GM21367 (cell line): ENCODE results near the gene CAMTA1.
"Not testable (repeated sequence)": the region's sequence is repeated elsewhere in the genome, so short reads cannot be mapped to it uniquely, and the experiment has no call there.

ENCODE experiments used
- ATAC-seq: cut with Tn5 transposase; IDR thresholded peaks from one replicate; pipeline ENCODE4 v1.9.1; 2021; ENCODE audit not compliant: unreplicated experiment

The CAMTA1 gene

DNA sequence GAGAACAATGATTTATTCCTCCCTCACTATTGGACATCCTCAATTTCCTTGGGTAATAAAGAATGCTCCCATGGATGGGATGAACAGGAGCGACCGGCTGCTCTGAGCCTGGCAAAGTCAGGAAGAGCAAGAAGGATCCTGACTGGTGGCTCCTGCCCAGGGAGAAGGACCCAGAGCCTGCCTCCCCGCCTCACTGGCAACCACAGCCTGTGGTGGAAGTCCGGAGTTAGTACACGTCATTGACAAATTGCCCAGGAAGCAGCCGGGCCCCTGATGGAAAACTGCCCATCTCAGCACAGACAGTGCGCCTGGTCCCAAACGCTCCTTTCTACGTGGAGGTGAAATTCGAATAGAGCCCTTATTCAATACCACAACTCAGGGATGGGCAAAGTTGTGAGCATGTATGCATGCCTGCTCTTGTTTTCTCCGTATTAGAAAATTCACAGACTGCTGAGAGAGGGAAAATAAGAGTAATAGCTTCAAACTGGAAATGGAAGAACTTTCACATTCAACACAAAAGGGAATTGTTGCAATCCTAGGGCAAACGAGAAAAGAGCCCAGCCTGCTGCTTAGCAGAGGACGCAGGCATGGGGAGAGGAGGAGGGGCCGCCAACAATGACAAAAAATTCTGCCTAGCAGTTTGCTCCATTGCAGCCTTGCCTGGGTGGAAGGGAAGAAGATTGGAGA is 588.8 kb downstream of the CAMTA1 start:
- ATAC-seq: no peak

DNA sequence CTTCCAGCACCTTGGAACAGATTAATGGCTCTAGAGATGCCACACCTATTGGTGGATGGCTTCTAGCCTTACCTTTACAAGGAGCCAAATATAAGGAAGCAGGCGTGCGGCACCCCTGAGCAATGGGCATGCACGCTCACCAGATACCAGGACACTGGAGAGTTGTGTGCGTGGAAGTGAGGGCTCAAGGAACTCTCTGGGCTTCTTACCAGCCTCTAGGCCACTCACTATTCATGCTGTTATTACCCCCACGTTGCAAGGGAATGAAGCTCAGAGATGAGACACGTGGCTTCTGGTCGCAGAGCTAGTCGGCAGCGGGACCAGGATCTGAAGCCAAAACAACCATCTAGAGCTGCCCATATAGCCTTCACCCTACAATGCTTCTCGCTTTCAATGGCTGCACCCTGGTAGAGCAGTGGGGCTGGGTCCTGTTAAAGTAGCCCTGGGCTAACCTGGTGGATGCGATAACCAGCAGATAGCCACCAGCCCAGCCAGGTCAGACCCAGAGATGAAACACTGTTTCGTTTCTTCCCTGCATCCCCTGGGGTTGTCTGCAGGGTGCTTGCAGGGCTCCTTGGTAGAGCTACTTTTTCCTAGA is 589.4 kb downstream of the CAMTA1 start:
- no peak for ATAC-seq

DNA sequence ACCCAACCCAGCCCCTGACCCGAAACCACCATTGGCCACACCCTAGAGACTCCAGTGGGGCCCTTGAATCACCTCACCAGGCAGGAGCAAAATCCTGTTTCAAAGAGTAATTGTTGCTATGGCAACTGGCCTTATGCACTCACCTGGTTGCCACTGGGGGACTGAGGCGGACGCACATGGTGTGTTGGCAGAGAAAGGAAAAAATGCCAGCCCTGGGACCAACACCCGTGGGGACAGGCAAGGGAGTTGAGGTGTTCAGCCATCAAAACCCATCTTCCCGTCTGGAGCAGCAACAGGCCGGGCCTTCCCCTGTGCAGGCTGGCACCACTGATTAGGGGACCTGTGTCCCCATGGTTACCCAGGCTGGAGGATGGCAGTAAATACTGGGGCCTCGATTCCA is 590.1 kb downstream of the CAMTA1 start:
- no peak for ATAC-seq

DNA sequence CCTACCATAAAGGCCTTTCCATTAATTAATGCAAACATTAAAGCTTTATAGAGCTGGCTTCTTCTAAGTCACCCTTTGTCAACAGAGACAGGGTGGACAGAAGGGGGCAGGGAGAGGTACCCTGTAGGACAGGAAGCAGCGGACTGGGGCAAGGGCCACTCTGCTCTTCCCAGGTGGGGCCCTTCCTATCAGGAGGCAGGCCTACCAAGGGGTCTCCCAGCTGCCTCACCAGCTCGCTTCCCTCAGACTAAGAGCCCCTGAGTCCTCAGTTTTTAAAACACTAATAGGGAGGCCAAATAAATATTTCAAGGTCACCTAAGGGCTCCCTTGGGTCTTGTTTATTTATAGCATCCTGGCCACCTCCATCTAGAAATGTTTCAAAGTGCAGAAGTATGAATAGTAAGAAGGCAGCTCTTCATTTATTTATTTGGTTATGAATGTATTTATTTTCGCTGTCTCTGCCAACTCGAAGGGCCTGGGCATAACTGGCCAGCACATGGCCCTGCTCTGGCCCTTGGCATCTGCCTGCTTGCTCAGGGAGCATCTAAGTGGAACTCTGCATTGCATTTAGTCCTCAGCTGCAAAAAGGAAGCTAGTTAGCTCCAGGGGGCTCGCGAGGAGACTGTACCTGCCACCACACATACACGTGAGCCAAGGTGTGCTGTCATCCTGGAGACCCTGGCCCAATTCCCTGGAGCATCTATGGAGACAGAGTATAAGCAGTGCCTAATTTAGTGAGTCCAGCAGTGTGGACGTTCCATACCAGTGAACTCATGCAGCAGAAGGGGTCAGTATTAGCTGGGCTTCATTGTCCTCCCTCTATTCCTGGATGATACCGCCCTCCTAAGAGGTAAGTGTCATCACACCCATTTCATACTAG is 590.8 kb downstream of the CAMTA1 start:
- no peak for ATAC-seq

GRCh38 chr1:7376676-7377075 is 591.4 kb downstream of the CAMTA1 start:
- ATAC-seq: no peak

DNA sequence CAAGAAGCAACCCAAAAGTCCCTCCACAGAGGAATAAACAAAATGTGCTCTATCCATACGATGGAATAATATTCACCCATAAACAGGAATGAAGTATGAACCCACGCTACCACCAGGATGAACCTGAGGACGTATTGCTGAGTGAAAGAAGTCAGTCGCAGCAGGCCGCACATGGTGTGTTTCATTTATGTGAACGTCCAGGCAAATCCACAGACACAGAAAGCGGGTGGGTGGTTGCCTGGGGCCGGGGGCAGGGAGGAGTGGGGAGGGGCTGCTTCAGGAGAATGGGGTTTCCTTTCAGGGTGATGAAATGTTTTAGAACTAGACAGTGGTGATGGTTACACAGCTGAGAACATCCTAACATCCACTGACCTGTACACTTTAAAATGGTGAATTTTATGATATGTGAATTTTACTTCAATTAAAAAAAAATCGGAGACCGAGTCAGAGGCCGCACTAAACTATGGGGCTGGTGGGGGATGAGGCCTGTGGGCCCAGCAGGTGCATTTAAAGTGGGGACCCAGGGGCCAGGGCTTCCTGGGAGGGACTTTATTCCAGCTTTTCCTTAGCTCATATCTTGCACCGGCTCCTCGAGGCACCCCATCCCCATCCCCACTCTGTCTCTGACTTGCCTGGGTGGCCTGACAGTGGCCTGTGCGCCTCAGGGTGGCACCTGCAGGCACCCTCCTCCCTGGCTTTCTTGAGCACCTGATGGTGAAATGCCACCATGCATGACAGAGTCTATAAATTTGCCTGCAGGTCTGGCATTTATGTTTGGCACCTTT is 593.3 kb downstream of the CAMTA1 start:
- ATAC-seq: no peak

GRCh38 chr1:7379441-7379971 is 594.3 kb downstream of the CAMTA1 start:
- no peak for ATAC-seq

DNA sequence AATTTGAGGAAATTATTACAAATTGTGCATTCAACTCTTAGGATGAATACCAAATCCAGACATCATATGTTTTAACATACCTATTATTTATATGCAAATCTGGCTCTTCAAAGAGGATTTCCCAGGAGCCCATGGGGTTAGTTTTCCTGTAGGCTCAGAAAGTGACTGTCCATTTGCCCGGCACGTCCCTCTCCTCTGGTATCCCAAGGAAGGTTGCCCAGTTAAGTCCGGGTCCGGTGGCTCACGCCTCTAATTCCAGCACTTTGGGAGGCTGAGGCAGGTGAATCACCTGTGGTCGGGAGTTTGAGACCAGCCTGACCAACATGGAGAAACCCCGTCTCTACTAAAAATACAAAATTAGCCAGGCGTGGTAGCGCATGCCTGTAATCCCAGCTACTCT is 594.8 kb downstream of the CAMTA1 start:
- ATAC-seq: not testable (repeated sequence)

GRCh38 chr1:7380712-7381111 is 595.5 kb downstream of the CAMTA1 start:
- ATAC-seq: no peak

GRCh38 chr1:7381729-7382128 is 596.5 kb downstream of the CAMTA1 start:
- not testable (repeated sequence) for ATAC-seq

DNA sequence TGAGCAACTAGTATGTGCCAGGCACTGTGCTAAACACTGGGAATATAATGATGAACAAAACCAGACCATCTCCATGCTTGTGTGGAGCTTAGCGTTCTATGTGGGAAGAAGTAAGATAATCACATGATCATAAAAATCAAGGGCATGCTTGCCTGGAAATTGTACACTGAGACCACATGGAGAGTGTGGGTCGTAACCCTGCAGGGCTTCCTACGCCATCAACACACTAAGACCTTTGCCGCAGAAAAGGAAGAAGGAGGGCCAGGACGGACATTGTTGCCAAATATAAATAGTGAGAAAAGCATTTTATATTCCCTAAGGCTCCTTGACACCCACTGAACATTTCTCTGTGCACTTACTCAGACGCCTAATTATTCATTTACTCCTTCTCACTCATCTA is 597.7 kb downstream of the CAMTA1 start:
- ATAC-seq: no peak

DNA sequence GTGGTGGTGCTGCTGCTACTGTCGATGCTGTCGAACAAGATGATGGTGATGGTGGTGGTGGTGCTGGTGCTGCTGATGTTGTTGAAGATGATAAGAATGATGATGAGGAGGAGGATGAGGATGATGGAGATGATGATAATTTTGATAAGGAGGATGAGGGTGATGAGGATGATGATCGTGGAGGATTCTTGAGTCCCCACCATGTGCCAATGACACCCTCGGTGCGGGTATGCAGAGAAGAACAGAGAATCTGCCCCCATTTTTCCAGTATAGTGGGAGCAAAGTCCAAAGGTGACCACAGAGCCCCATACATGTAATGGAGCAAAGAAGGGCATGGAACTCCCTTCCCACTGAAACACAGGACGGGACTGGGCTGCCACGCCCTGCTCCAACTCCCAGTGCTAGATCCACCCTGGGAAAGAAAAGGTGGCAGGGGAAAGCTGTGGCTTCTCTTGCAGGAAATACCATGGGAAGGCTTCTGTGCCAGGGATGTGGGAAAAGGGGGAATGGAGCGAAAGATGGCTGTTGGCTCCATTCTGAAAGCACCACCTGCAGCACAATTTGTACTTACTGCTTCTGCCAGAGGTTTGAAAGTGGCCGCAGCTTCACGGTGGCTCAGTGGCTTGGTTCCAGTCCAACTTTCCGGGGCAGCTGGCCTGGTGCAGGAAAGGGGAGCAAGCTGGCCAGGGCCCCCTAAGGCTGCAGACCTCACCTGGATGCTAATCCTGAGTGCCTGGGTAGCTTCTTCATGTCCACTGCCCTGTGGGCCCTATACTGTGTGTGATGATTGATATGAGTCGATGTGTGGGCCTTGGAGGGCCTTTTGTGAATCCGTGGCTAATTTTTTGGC is 598.6 kb downstream of the CAMTA1 start:
- no peak for ATAC-seq

- ATAC-seq: no peak
These were observed 599.4 kb downstream of the CAMTA1 start for GRCh38 chr1:7384679-7385078.

GRCh38 chr1:7385471-7386225 is 600.4 kb downstream of the CAMTA1 start:
- ATAC-seq: no peak

GRCh38 chr1:7386226-7387052 is 601.2 kb downstream of the CAMTA1 start:
- ATAC-seq: no peak

GRCh38 chr1:7387053-7387927 is 602.0 kb downstream of the CAMTA1 start:
- ATAC-seq: no peak

GRCh38 chr1:7388141-7388487 is 602.9 kb downstream of the CAMTA1 start:
- ATAC-seq: no peak
